ENCODE measurements around the gene IL1RAPL2.
"Not testable (repeated sequence)": the region's sequence is repeated elsewhere in the genome, so short reads cannot be mapped to it uniquely, and the experiment has no call there.

IL1RAPL2 gene

DNA sequence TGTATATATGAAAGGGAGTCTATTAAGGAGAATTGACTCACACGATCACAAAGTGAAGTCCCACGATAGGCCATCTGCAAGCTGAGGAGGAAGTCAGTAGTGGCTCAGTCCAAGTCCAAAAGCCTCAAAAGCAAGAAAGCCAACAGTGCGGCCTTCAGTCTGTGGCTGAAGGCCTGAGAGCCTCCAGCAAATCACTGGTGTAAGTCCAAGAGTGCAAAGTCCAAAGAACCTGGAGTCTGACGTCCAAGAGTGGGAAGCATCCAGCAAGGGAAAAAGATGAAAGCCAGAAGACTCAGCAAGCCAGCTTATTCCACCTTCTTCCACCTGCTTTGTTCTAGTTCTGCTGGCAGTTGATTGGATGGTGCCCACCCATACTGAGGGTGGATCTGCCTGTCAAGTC, 104.1 kb downstream of the IL1RAPL2 start:
- DNase-seq (ENCODE audit: low read depth), result no peak

DNA sequence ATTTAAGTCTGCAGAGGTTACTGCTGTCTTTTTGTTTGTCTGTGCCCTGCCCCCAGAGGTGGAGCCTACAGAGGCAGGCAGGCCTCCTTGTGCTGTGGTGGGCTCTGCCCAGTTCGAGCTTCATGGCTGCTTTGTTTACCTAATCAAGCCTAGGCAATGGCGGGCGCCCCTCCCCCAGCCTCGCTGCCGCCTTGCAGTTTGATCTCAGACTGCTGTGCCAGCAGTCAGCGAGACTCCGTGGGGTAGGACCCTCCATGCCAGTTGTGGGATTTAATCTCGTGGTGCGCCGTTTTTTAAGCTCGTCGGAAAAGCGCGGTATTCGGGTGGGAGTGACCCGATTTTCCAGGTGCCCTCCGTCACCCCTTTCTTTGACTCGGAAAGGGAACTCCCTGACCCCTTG, 111.5 kb downstream of the IL1RAPL2 start:
- not testable (repeated sequence) for DNase-seq (ENCODE audit: low read depth)

GRCh38 chrX:104679175-104679574, 113.2 kb downstream of the IL1RAPL2 start:
- DNase-seq (ENCODE audit: low read depth), result no peak

DNA sequence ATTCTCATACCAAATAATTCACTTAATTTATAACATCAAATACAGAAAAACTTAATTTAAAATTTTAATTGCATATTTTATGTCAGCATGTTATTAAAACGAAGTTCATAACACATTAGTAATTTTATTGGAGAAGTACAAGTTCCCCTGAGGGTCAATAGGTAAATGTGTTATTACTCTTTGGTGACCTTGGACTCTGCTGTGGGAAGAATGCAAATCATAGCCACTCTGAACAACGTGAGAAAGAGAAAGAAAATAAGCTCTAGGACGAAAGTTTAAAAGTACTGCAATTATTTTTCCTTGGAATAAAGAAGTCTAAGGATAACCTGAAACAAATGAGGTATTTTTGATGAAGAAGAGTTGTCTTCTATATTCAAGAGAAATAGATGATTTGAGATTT, 115.2 kb downstream of the IL1RAPL2 start:
- no peak for DNase-seq (ENCODE audit: low read depth)

DNA sequence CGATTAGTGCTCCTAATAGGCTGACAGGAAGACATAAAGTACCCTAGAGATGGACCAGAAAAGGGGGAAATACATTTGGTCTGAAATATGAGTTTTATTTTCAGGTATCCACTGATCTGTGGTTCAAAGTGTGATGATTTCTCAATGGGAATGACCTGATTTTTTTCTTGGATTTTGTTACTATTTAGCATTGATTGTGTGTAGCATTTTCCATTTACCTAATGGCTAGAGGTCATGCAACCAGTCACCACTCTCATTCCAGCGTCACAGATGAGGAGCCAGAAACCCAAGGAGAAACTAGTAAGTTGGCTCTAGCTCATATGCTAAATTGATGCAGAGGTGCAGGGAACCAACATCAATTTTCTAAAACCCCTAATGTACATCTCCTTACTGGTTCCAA, 118.1 kb downstream of the IL1RAPL2 start:
- no peak for DNase-seq (ENCODE audit: low read depth)

GRCh38 chrX:104695593-104695992, 129.6 kb downstream of the IL1RAPL2 start:
- DNase-seq (ENCODE audit: low read depth), result no peak

DNA sequence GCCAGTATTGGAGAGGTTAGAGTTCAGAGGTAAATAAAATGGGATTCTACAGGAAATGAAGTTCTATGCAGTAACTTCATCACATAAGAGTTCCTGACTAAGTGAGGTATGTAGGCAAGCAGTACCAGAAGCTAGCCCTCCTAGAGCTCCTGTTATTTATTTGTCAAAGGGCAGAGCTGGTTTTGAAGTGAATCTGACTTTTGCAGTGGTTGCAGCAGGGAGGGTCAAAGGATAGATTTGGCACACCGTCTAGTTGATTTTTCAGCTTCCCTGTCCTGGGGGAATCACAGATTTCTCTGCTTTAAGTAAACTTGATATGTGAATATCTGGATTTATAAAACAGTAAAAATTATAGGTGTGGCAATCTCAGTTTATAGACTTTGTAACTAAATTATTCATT, 130.7 kb downstream of the IL1RAPL2 start:
- DNase-seq (ENCODE audit: low read depth), result no peak

DNA sequence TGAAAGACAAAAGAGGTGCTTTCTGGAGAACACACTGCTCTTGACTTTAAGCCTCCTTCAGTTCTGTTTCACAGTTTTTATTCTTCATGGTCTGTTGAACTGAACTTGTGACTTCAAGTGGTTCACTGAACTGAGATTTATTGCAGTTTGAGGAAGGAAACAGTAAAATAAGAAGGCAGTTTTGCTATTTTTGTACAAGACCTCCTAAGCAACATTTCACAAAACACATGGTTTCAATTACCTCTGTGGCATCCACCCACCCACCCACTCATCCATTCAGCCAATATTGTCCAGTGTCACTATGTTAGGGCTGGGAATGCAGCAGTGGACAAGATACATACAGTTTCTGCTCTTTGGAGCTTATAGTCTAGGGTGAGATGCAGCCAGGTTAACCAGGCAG, 131.3 kb downstream of the IL1RAPL2 start:
- DNase-seq (ENCODE audit: low read depth), result no peak

- no peak for DNase-seq (ENCODE audit: low read depth)
Observed at GRCh38 chrX:104707042-104707441, 141.0 kb downstream of the IL1RAPL2 start.

GRCh38 chrX:104707572-104707971, 141.6 kb downstream of the IL1RAPL2 start:
- DNase-seq (ENCODE audit: low read depth), result no peak

DNA sequence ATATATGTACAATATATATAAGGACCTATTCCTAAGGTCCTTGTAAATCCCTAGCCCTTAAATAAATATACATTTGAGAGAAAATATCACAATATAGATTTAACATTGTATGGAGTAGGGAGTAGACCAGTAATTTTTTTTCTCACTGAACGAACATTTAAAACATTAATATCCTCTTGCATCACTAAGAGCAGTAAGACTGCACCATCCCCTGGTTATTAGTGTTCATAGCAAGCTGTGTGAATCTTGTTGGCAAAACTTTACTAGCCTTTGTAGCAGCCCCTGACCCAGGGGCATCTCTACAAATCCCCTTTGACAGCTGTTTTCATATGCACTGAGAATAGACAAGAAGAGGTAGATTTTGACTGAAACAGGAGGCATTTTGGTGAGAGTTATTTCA, 146.5 kb downstream of the IL1RAPL2 start:
- DNase-seq (ENCODE audit: low read depth), result no peak

DNA sequence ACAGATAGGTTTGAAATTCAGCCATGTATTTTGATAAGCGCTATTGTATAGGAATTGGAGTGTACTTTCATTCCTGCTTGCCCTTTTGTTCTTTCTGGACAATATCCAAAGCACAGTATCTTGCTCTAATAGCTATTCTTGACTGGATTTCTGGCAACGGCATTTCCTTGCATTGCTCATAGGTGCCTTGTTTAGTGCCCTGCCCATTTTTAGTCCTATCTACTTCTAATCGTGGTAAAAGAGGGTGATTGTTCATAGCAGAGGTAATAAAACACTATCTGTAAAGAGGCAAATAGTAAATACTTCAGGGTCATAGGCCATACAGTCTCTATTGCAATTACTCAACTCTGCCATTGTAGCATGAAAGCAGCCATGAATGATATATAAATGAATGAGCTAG, 155.9 kb downstream of the IL1RAPL2 start:
- no peak for DNase-seq (ENCODE audit: low read depth)

GRCh38 chrX:104728456-104728855, 162.5 kb downstream of the IL1RAPL2 start:
- DNase-seq (ENCODE audit: low read depth), result no peak

GRCh38 chrX:104742355-104742754, 176.4 kb downstream of the IL1RAPL2 start:
- no peak for DNase-seq (ENCODE audit: low read depth)

- no peak for DNase-seq (ENCODE audit: low read depth)
Observed at GRCh38 chrX:104745152-104745551, 179.2 kb downstream of the IL1RAPL2 start.

DNA sequence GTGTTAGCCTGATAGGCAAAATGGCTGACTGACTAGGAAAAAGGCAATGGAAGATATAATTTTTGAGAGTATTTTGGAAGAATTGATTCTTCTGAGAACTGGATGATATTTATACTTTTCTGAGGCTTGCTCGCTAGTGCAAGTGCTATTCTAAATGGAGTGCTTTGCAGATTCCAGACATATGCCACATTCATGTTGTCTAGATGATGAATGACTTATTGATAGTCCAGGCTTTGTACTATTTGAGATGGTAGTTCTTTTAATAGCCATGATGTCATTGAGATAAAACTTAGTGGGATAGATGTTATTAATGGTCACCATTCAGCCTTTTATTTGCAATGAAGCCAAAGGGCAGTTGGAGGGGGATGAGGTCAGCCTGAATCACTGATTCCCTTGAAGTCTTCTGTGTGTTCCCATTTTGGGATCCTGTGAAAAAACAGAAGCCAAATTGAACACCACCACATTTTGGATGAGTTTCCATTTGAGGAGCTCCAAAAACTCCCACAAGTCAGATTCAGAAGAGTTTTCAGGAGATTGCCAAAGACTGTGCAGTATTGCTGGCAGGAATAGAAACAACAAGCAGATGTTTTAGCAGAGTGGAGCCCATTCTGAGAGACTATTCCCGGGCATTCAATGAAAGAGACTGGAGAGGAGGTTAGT, 184.1 kb downstream of the IL1RAPL2 start:
- DNase-seq (ENCODE audit: low read depth), result no peak

- no peak for DNase-seq (ENCODE audit: low read depth)
Observed at GRCh38 chrX:104762641-104763040, 196.6 kb downstream of the IL1RAPL2 start.

- DNase-seq (ENCODE audit: low read depth), result no peak
Observed at GRCh38 chrX:104789784-104790183, 223.8 kb downstream of the IL1RAPL2 start.

GRCh38 chrX:104795804-104796203, 229.8 kb downstream of the IL1RAPL2 start:
- no peak for DNase-seq (ENCODE audit: low read depth)

- no peak for DNase-seq (ENCODE audit: low read depth)
Observed at GRCh38 chrX:104803219-104803618, 237.2 kb downstream of the IL1RAPL2 start.

- no peak for DNase-seq (ENCODE audit: low read depth)
Observed at GRCh38 chrX:104806346-104806745, 240.3 kb downstream of the IL1RAPL2 start.

- DNase-seq (ENCODE audit: low read depth), result no peak
Observed at GRCh38 chrX:104833401-104833800, 267.4 kb downstream of the IL1RAPL2 start.

GRCh38 chrX:104842646-104843045, 276.6 kb downstream of the IL1RAPL2 start:
- DNase-seq (ENCODE audit: low read depth), result no peak

GRCh38 chrX:104852241-104852640, 286.2 kb downstream of the IL1RAPL2 start:
- DNase-seq (ENCODE audit: low read depth), result no peak

DNA sequence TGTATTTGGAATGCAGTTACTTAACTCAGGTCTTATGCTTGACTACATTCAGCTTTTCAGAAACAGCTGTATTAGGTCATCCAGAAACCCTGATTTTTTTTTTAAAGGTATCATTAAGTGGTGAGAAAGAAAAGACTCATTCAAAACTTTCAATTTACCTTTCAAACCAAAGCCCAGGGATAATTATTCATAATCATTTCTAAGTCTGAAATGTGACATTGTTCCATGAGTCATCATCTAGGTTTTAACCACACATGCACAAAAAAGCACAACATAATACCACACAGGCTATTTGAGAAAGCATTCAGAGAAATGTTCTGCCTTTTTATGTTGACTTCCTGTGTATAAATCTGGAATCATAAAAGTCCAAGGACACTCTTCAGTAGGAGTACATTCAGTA, 288.2 kb downstream of the IL1RAPL2 start:
- DNase-seq (ENCODE audit: low read depth), result peak; percentile 37
